Breast epithelium (tissue), 3 donors: ENCODE measurements around the gene PASK.

Source experiments
- POLR2A ChIP-seq: fragments of 450-650 bp; IDR thresholded peaks from one replicate; pipeline ENCODE4 v1.6.1; 2016; ENCODE audit warnings: antibody characterized with exemption, mild to moderate bottlenecking, moderate library complexity
- POLR2AphosphoS5 ChIP-seq, 3 donors: sonication (generic); formaldehyde crosslinking; IDR thresholded peaks; one replicate each; pipeline ENCODE4 v1.6.1; 2017; ENCODE audit warnings: antibody characterized with exemption in 3 of 3

GRCh38 chr2:241182531-241183133 is 33.4 kb upstream of the PASK start:
- TF ChIP-seq POLR2AphosphoS5 (IDR thresholded peaks at IDR 0.05) (no peak), POLR2A (no peak)
